Small intestine (tissue), 7 donors: ENCODE results near the gene POLE. TPM values are rescaled to one million over a fixed set of nuclear protein-coding genes. Genes with fewer than 3 reads are reported as not detected.

Source experiments
- DNase-seq, 2 donors: peaks; one replicate each; pipeline versions ENCODE4 v3.0.0 to v3.0.0-alpha.2; 2013
- FAIRE-seq: peaks from 2 replicates; lab custom pipeline; 2012; peaks lifted over from hg19 to GRCh38; lab: Jason Lieb, UNC
- H3K27ac ChIP-seq, 3 donors: one replicate each; pipeline ENCODE4 v1.5.1; 2013; ENCODE audit warnings: low read length in 2 of 3, mild to moderate bottlenecking in 2 of 3, control low read depth in 1 of 3, inconsistent platforms in 1 of 3, low read depth in 1 of 3, moderate library complexity in 1 of 3
- H3K27me3 ChIP-seq, 3 donors: one replicate each; pipeline ENCODE4 v1.6.1; 2013; ENCODE audit warnings: low read length in 3 of 3, inconsistent platforms in 1 of 3; ENCODE audit not compliant: control insufficient read depth in 3 of 3, insufficient read depth in 3 of 3
- H3K36me3 ChIP-seq, 3 donors: one replicate each; pipeline ENCODE4 v1.6.1; 2013; ENCODE audit warnings: low read length in 3 of 3, inconsistent platforms in 1 of 3, low read depth in 1 of 3, mild to moderate bottlenecking in 1 of 3, moderate library complexity in 1 of 3; ENCODE audit not compliant: control insufficient read depth in 3 of 3, insufficient read depth in 2 of 3
- H3K4me1 ChIP-seq, 3 donors: one replicate each; pipeline ENCODE4 v1.6.1; 2013; ENCODE audit warnings: low read length in 2 of 3, inconsistent platforms in 1 of 3, low read depth in 1 of 3, mild to moderate bottlenecking in 1 of 3, moderate library complexity in 1 of 3; ENCODE audit not compliant: control insufficient read depth in 3 of 3, insufficient read depth in 2 of 3
- H3K4me3 ChIP-seq, 3 donors: one replicate each; pipeline ENCODE4 v1.5.1; 2013; ENCODE audit warnings: low read length in 3 of 3, control low read depth in 1 of 3, inconsistent platforms in 1 of 3, low read depth in 1 of 3, mild to moderate bottlenecking in 1 of 3, moderate library complexity in 1 of 3
- H3K9me3 ChIP-seq, 2 donors: one replicate each; pipeline ENCODE4 v1.6.1; 2013; ENCODE audit warnings: low read depth in 1 of 2, low read length in 1 of 2; ENCODE audit not compliant: control insufficient read depth in 2 of 2, insufficient read depth in 1 of 2
- WGBS, 3 donors: extraction: QIAGEN DNeasy Blood & Tissue Kit; methylation state at CpG; one replicate each; pipeline ENCODE4 v1.1.7; 2013; 5-methylcytosine and 5-hydroxymethylcytosine counted together
- polyA plus RNA-seq, 4 donors: library from polyadenylated mRNA; stranded (reverse) in 3 of 4; unstranded in 1 of 4; fragments of 200-250 nt in 3 of 4; fragments of 120-200 nt in 1 of 4; gene quantifications; one replicate each; pipeline versions ENCODE4 v1.2.1 to v1.2.3, GENCODE V29; 2013
- donor health status: healthy with polysubstance abuse.
- donor health status: control.
- donor health status: control.
- donor health status: Bipolar disorder and iron deficiency.
- donor health status: healthy.

Gene POLE
- polyA plus RNA-seq, 4 donors, result 23.6 to 58.6 (median 34.0) TPM

GRCh38 chr12:132596016-132596415 is 91.1 kb downstream of the POLE start:
- no peak for DNase-seq

GRCh38 chr12:132595183-132595582 is 92.0 kb downstream of the POLE start:
- H3K4me1 ChIP-seq, result peaks cover 0 to 7% (median 0%) of the 10 kb centered on the region in 3 donors
- H3K4me3 ChIP-seq, result no peak overlapping the region
- H3K36me3 ChIP-seq, result no peaks in the 10 kb centered on the region
- H3K9me3 ChIP-seq, result no peaks in the 10 kb centered on the region
- H3K27ac ChIP-seq, result no peak overlapping the region
- FAIRE-seq (no peak), DNase-seq (no peak)
- H3K27me3 ChIP-seq, result peaks cover 0 to 26% (median 2%) of the 10 kb centered on the region in 3 donors
- 75 to 83% (median 82%) methylated on average over 11 of the region's 11 CpGs for WGBS, 3 donors

More at GRCh38 chr12:132596016-132596415, 91.1 kb downstream of the POLE start:
- Histone ChIP-seq H3K27ac (no peak overlapping the region), H3K36me3 (no peaks in the 10 kb centered on the region), H3K27me3 (peaks cover 0 to 33% (median 2%) of the 10 kb centered on the region in 3 donors), H3K4me3 (no peak overlapping the region), H3K4me1 (peaks cover 0 to 14% (median 0%) of the 10 kb centered on the region in 3 donors), H3K9me3 (no peaks in the 10 kb centered on the region)
- WGBS, 3 donors, result 59 to 76% (median 73%) methylated on average over 17 to 18 of the region's 18 CpGs
- FAIRE-seq, result no peak

- peak overlapping the region in 1 of 3 donors; percentile 44 for H3K27ac ChIP-seq
- H3K9me3 ChIP-seq, result peaks cover 0 to 3% of the 10 kb centered on the region in 2 donors
- FAIRE-seq (no peak), DNase-seq (peak; percentile 97 to 99)
- peaks cover 0 to 5% (median 0%) of the 10 kb centered on the region in 3 donors for H3K4me1 ChIP-seq
- no peaks in the 10 kb centered on the region for H3K36me3 ChIP-seq
- H3K27me3 ChIP-seq, result peaks cover 0 to 17% (median 2%) of the 10 kb centered on the region in 3 donors
- H3K4me3 ChIP-seq, result no peak overlapping the region
- 7 to 18% (median 8%) methylated on average over 11 of the region's 11 CpGs for WGBS, 3 donors
Observed at GRCh38 chr12:132593938-132594358, 93.2 kb downstream of the POLE start.

GRCh38 chr12:132593521-132593920 is 93.6 kb downstream of the POLE start:
- Histone ChIP-seq H3K4me1 (peaks cover 0 to 5% (median 0%) of the 10 kb centered on the region in 3 donors), H3K4me3 (peak overlapping the region in 1 of 3 donors; percentile 0), H3K9me3 (peaks cover 0 to 5% of the 10 kb centered on the region in 2 donors), H3K27me3 (peaks cover under 1 to 17% (median under 1%) of the 10 kb centered on the region in 3 donors), H3K27ac (peak overlapping the region in 1 of 3 donors; percentile 44), H3K36me3 (no peaks in the 10 kb centered on the region)
- FAIRE-seq (no peak), DNase-seq (peak in 1 of 2 donors; percentile 21)
- WGBS, 3 donors, result 24 to 74% (median 41%) methylated on average over 18 of the region's 18 CpGs

GRCh38 chr12:132593071-132593470 is 94.1 kb downstream of the POLE start:
- peaks cover 0 to 5% (median 0%) of the 10 kb centered on the region in 3 donors for H3K4me1 ChIP-seq
- 80 to 83% (median 80%) methylated on average over 21 of the region's 21 CpGs for WGBS, 3 donors
- H3K9me3 ChIP-seq, result peaks cover 0 to 5% of the 10 kb centered on the region in 2 donors
- no peaks in the 10 kb centered on the region for H3K36me3 ChIP-seq
- peaks cover 0 to 17% (median 3%) of the 10 kb centered on the region in 3 donors for H3K27me3 ChIP-seq
- no peak for FAIRE-seq
- DNase-seq, result no peak
- no peak overlapping the region for H3K27ac ChIP-seq
- no peak overlapping the region for H3K4me3 ChIP-seq

GRCh38 chr12:132592282-132592970 is 94.7 kb downstream of the POLE start:
- H3K4me1 ChIP-seq, result peaks cover 0 to 5% (median 0%) of the 10 kb centered on the region in 3 donors
- no peaks in the 10 kb centered on the region for H3K36me3 ChIP-seq
- FAIRE-seq (no peak), DNase-seq (no peak)
- no peak overlapping the region for H3K4me3 ChIP-seq
- no peak overlapping the region for H3K27ac ChIP-seq
- peaks cover 0 to 17% (median 3%) of the 10 kb centered on the region in 3 donors for H3K27me3 ChIP-seq
- H3K9me3 ChIP-seq, result peaks cover 0 to 5% of the 10 kb centered on the region in 2 donors
- WGBS, 3 donors, result 84 to 89% (median 84%) methylated on average over 37 to 38 of the region's 38 CpGs

GRCh38 chr12:132591107-132591935 is 95.8 kb downstream of the POLE start:
- FAIRE-seq, result no peak
- H3K27ac ChIP-seq, result no peak overlapping the region
- H3K4me1 ChIP-seq, result peaks cover 0 to 5% (median 0%) of the 10 kb centered on the region in 3 donors
- H3K4me3 ChIP-seq, result no peak overlapping the region
- 92 to 94% (median 93%) methylated on average over 45 of the region's 45 CpGs for WGBS, 3 donors
- H3K36me3 ChIP-seq, result no peaks in the 10 kb centered on the region
- H3K27me3 ChIP-seq, result peaks cover 0 to 17% (median 3%) of the 10 kb centered on the region in 3 donors
- peaks cover 0 to 5% of the 10 kb centered on the region in 2 donors for H3K9me3 ChIP-seq
- DNase-seq, result no peak
